Nephron progenitor cell (in vitro differentiated cells): ENCODE measurements around the gene STOML2.

Experiments used
- DNase-seq: peaks from one replicate; pipeline ENCODE4 v3.0.0; 2021
- H3K27ac Mint-ChIP-seq: 2 replicates; pipeline ENCODE4 v1.8.0; 2021; ENCODE audit warnings: mild to moderate bottlenecking, moderate library complexity, mixed read lengths
- H3K27me3 Mint-ChIP-seq: 2 replicates; pipeline ENCODE4 v1.8.0; 2021; ENCODE audit warnings: mild to moderate bottlenecking, low read depth, mixed read lengths; ENCODE audit not compliant: poor library complexity
- H3K36me3 Mint-ChIP-seq: 2 replicates; pipeline ENCODE4 v1.8.0; 2021; ENCODE audit warnings: low read depth, mixed read lengths
- H3K4me1 Mint-ChIP-seq: 2 replicates; pipeline ENCODE4 v1.8.0; 2021; ENCODE audit warnings: mixed read lengths
- H3K4me3 Mint-ChIP-seq: 2 replicates; pipeline ENCODE4 v1.8.0; 2021; ENCODE audit warnings: mild to moderate bottlenecking, moderate library complexity, mixed read lengths
- H3K9me3 Mint-ChIP-seq: 2 replicates; pipeline ENCODE4 v1.8.0; 2021; ENCODE audit warnings: mild to moderate bottlenecking, moderate library complexity, mixed read lengths
- TF ChIP-seq, protein P1 (sequence below): fragments of 200-600 bp; sonication (generic); IDR thresholded peaks from 2 replicates; pipeline ENCODE4 v1.5.0; 2021; ENCODE audit warnings: antibody characterized with exemption

The STOML2 gene

DNA sequence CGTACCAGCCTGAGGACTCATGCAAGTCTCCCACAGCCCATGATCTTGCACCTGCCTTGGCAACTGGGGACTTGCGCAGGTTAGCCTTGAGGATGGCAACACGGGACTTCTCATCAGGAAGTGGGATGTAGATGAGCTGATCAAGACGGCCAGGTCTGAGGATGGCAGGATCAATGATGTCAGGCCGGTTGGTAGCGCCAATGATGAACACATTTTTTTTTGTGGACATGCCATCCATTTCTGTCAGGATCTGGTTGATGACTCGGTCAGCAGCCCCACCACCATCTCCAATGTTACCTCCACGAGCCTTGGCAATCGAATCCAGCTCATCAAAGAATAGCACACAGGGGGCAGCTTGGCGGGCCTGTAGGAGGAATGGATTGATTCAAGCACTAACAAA lies 43.5 kb downstream of the STOML2 start:
- Mint-ChIP-seq H3K36me3 (peaks cover 95% of the 10 kb centered on the region), H3K4me3 (no peak overlapping the region), H3K4me1 (no peaks in the 10 kb centered on the region), H3K9me3 (peaks cover 3% of the 10 kb centered on the region), H3K27ac (peak overlapping the region; percentile 16), H3K27me3 (no peaks in the 10 kb centered on the region)
- TF ChIP-seq, protein P1, sequence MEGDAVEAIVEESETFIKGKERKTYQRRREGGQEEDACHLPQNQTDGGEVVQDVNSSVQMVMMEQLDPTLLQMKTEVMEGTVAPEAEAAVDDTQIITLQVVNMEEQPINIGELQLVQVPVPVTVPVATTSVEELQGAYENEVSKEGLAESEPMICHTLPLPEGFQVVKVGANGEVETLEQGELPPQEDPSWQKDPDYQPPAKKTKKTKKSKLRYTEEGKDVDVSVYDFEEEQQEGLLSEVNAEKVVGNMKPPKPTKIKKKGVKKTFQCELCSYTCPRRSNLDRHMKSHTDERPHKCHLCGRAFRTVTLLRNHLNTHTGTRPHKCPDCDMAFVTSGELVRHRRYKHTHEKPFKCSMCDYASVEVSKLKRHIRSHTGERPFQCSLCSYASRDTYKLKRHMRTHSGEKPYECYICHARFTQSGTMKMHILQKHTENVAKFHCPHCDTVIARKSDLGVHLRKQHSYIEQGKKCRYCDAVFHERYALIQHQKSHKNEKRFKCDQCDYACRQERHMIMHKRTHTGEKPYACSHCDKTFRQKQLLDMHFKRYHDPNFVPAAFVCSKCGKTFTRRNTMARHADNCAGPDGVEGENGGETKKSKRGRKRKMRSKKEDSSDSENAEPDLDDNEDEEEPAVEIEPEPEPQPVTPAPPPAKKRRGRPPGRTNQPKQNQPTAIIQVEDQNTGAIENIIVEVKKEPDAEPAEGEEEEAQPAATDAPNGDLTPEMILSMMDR, result no peak
- DNase-seq, result no peak

DNA sequence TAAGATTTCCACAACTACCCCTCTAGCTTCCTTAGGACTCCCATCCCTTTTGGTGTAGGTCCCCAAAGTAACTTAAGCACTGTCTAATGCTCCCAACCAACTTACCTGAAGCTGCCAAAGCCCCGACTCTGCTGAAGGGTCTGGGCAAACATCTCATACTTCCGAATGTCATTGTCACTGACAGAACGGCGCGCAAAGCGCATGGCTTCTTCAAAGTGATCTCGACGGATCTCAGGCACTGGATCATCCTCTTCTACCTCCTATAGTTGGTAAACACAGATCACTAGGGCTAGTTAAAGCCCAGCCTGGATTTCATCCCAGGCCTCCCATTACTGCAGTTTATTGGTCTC lies 45.7 kb downstream of the STOML2 start:
- Mint-ChIP-seq H3K36me3 (peaks cover 100% of the 10 kb centered on the region), H3K4me1 (no peaks in the 10 kb centered on the region), H3K9me3 (peaks cover 4% of the 10 kb centered on the region), H3K27ac (peak overlapping the region; percentile 4), H3K4me3 (no peak overlapping the region), H3K27me3 (no peaks in the 10 kb centered on the region)
- no peak for DNase-seq
- TF ChIP-seq, protein P1, result no peak

GRCh38 chr9:35056571-35057270 lies 46.2 kb downstream of the STOML2 start:
- no peak overlapping the region for H3K4me3 Mint-ChIP-seq
- H3K27me3 Mint-ChIP-seq, result no peaks in the 10 kb centered on the region
- TF ChIP-seq, protein P1, result no peak
- H3K27ac Mint-ChIP-seq, result peak overlapping the region; percentile 66
- no peak for DNase-seq
- peaks cover 98% of the 10 kb centered on the region for H3K36me3 Mint-ChIP-seq
- no peaks in the 10 kb centered on the region for H3K4me1 Mint-ChIP-seq
- peaks cover 4% of the 10 kb centered on the region for H3K9me3 Mint-ChIP-seq

GRCh38 chr9:35054871-35055644 lies 47.9 kb downstream of the STOML2 start:
- no peak for DNase-seq
- TF ChIP-seq, protein P1, result no peak
- peaks cover 4% of the 10 kb centered on the region for H3K9me3 Mint-ChIP-seq
- no peak overlapping the region for H3K4me3 Mint-ChIP-seq
- no peaks in the 10 kb centered on the region for H3K4me1 Mint-ChIP-seq
- no peaks in the 10 kb centered on the region for H3K27me3 Mint-ChIP-seq
- no peak overlapping the region for H3K27ac Mint-ChIP-seq
- peaks cover 97% of the 10 kb centered on the region for H3K36me3 Mint-ChIP-seq

DNA sequence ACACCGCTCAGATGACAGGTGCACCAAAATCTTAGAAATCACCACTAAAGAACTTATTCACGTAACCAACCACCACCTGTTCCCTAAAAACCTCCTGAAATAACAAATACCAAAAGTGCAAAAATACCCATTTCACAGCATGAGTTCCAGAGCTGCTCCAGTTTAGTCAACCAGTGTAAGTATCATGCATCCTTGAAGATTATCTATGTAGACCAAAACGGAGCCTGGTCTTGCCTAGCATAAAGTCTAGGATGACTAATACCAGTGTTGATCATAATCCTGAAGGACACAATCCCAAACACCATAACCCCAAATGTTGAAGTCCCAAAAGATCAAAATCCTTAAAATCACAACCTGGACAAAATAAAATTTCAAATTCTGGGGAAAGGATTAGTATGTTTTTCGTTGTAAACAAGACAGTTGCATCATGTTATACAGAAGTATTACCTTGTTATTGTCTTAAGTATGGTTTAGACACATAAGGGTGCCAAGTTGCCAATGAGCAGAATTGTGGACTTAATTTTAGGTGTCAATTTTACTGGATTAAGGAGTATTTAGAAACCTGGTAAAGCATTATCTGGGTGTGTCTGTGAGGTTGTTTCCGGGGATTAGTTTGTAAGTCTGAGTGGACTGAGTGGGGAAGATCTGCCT lies 48.6 kb downstream of the STOML2 start:
- Mint-ChIP-seq H3K4me3 (no peak overlapping the region), H3K9me3 (peaks cover 4% of the 10 kb centered on the region), H3K27ac (no peak overlapping the region)

More for the DNA sequence above, 48.6 kb downstream of the STOML2 start:
- Mint-ChIP-seq H3K36me3 (peaks cover 97% of the 10 kb centered on the region), H3K27me3 (no peaks in the 10 kb centered on the region), H3K4me1 (no peaks in the 10 kb centered on the region)
- TF ChIP-seq, protein P1, result no peak
- DNase-seq, result no peak
